Occipital lobe (tissue), 2 donors: ENCODE measurements around the gene CCDC134. TPM values are rescaled to one million over a fixed set of nuclear protein-coding genes. Genes with fewer than 3 reads are reported as not detected.

ENCODE experiments used
- DNase-seq: peaks from one replicate; lab custom pipeline; 2025; lab: John Stamatoyannopoulos, UW
- total RNA-seq: library from RNA; depleted of rRNA; stranded (reverse); fragments of >200 nt; gene quantifications from one replicate; pipeline ENCODE4 v1.2.3, GENCODE V29; 2014

The CCDC134 gene
- total RNA-seq, 1 donor from 2014 or later = 12.2 TPM

DNA sequence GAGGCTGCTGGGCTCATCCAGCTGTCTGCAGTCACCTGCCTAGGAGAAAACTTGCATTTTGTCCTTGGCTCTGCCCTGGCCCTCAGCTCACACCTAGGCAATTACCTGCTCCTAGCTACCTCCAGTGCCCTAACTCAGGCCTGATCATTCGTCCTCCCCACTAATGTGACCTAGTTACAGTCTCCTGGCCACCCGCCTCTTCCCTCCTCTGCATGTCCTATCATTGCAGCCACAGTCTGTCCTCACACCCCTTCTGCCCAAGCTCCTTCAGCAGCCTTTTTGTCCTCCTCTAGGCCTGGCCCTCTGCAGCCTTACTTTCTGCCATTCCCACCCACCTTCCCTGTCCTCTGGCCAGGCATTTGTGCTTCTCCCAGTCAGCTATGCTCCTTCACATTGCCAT lies 17.7 kb upstream of the CCDC134 start:
- DNase-seq = no peak

DNA sequence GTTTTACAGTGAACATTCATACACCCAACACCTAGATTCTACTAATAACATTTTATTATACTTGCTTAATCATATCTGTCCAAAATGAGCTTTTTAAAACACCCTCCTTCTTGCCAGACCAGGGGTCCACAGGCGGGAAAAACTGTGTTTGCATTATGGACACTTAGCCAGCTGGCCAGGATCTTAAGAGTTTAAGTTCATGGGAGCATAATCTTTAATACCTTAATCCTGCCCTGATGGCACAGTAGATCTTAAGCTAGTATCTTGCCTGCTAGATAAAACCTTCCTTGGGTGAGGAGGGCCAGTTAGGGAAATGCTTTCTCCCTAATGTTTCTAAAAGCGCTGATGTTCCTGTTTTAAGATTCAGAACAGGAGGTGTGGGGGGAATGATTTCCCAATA lies 13.1 kb upstream of the CCDC134 start:
- no peak for DNase-seq

- no peak for DNase-seq
Observed at GRCh38 chr22:41793871-41794270, 6.6 kb upstream of the CCDC134 start.

GRCh38 chr22:41798736-41799135 lies 1.7 kb upstream of the CCDC134 start:
- DNase-seq = no peak

DNA sequence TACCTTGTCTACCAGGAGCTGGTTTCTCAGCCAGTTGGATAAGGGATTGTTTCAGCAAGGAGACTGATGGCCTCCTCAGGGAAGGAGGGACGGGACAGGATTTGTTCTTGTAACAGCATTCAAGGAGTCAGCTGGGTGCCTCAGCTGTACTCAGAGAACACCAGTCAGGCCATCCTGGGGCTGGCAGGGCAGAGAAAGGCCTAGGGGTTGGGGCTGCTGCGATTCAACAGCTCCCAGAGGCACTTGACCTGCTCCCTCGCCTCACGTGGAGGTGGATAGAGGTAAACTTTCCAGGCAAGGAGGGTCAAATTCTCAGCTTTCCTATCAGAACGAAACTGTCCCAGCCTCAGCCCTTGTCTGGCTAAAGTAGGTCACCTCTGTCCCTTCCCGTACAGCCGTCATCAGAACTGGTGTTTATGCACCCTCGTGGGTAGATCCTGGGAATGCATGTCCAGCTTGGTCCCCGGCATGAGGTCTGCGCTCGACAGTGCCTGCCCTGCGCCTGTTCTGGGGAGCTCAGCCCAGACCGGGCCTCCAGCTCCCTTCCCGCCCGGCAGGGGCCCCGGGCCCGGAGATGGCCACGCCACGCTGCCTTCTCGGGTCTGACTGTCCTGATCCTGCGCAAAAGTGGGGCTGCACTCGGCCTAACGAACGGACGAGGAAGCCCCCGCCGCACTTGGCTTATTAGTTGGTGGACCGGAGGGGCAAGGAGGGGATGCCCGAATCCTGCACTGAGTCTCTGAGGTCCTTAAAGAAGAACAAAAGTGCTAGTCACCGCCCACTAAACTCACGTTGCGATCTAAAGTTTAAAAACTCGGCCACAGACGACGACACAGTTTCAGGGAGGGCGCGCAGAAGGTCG lies 762 bp upstream of the CCDC134 start:
- DNase-seq = peak; percentile 30

DNA sequence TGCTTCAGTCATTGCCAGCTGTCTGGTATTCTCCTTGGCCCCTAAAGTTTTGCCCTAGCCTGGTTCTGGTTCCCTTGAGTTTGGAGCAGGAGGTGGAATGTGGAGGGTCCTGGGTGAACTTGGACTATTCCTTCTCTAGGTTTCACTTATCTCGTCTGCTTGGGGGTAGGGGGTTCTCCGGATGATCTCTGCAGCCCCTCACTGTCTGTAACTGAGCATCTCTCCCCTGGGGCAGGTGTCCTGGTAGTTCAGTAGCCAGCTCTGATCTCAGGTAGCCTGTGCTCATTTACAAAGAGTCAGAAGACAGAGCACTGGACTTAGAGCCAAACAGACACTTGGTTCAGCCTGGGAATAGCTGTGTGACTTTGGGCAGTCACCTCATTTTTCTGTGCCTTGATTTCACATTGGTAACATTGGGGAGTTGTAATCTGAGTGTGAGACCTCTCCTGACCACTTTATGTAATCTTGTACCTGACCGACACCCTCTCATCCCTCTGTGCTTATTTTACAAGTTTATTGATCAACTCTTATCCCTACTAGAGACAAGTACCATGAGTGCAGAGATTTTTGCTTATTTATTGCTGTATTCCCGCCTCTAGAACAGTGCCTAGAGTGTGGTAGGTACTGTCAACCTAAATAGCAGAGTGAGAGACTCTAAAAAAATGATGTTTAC lies 804 bp downstream of the CCDC134 start:
- DNase-seq = no peak

DNA sequence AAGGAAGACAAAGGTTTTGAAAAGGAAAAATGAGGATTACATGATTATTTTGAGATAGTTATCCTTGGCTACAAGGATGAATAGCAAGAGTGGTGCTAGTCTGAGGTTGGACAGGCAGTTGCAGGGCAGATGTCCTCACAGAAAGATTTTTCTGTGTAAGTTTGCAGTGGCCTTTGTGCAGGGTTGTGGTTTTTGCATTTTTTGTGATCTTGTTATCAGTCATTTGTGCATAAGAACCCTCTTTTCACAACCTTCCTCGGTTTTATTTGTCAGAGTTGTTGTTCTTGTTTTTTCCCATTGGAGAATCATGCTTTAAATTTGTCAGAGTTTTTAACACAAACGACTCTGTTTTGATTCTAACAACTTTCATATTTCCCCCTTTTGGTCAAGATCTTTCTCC lies 1.4 kb downstream of the CCDC134 start:
- no peak for DNase-seq

GRCh38 chr22:41805639-41806038 lies 5.2 kb downstream of the CCDC134 start:
- no peak for DNase-seq

DNA sequence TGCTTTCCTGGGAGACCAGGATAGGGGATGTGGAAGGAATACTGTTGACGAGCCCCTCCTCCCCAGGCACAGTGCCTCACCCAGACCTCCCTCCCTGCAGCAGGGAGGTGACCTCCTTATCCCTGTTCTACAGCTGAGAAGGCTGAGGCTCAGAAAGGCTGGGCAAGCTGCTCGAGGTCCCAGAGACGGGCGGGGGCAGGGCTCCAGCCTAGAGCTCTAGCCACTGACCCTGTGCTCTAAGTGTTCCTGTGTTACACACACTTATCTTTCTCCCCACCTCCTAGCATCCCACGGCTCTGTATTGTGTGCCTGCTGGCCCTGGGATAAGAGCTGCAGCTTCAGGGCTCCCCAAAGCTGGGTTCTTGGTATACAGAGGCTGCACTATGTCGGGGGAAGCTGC lies 7.9 kb downstream of the CCDC134 start:
- DNase-seq = no peak

GRCh38 chr22:41810022-41810421 lies 9.5 kb downstream of the CCDC134 start:
- DNase-seq = no peak

- DNase-seq = no peak
Observed at GRCh38 chr22:41812805-41813545, 12.5 kb downstream of the CCDC134 start.

DNA sequence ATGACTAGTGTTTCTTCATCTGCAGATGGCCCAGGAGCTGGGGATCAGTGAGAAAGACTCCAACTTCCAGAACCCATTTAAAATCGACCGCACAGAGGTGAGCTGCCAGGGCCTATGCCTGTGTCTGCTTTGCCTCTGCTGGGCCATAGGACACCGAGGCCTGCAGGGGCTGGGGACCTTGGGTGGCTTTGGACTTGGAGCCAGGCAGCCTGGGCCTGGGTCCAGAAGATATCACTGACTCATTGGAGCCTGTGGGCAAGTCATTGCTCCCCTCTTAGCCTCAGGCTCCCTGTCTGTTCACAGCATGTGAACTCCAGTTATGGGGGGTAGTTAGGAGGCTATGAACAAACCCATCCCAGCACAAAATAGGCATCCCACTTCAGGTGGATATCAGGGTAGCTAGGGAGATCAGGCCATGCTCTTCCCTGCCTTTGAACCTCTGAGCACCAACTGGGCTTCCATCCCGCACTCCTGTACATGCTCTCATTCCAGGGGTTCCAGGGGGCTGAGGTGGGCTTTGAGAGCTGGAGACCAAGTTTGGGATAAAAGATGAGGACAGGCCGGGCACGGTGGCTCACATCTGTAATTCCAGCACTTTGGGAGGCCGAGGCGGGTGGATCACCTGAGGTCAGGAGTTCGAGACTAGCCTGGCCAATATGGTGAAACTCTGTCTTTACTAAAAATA lies 13.4 kb downstream of the CCDC134 start:
- DNase-seq = no peak

DNA sequence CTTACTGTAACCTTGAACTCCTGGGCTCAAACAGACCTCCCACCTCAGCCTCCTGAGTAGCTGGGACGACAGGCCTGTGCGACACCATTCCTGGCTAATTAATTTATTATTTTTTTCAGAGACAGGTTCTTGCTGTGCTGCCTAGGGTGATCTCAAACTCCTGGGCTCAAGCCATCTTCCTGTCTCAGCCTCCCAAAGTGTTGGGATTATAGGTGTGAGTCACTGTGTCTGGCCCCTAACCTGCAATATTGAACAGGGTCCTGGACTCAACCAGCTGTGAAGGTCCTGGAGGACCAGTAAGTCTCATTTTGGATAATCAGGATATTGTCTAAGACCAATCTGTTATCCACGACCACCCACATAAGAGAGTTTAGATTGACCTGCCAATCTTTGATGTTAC lies 15.2 kb downstream of the CCDC134 start:
- DNase-seq = no peak

DNA sequence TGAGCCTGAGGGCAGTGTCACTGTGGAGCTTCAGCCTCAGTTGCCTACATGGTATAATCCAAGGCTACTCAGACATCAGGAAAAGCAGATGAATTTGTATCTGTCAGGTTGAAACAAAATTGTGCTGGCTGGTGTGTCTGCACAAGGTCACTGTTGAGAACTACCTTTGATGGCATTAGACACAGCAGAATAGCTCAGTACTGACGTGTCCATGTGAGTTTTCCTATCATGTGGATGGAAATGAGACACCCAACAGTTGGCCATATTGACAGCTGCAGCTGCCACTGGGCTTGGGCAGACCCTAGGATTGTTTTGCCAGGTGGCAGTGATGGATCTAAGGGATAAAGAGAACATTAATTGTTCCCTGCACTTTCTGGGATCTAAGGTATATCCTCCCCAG lies 15.8 kb downstream of the CCDC134 start:
- DNase-seq = no peak

- DNase-seq = no peak
Observed at GRCh38 chr22:41816871-41817270, 16.4 kb downstream of the CCDC134 start.

GRCh38 chr22:41818011-41818410 lies 17.5 kb downstream of the CCDC134 start:
- DNase-seq = no peak

DNA sequence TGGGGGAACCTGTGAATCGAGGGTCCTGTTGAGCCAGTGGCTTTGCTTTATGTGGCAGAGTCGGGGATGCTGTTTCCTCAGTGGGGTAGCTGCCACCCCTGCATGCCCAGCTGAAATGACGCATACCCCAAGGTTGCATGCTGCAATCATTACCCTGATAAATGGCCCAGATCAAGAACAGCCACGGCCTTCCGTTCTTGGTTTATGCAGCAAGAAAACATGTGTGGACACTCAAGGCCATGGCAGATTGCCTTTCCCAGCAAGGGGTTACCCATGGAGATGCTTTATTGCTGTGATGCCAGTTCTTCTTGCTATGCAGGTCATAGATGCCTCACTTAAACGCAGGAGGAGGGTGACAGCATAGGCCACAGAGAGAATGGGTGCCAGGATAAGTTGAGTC lies 18.1 kb downstream of the CCDC134 start:
- no peak for DNase-seq

DNA sequence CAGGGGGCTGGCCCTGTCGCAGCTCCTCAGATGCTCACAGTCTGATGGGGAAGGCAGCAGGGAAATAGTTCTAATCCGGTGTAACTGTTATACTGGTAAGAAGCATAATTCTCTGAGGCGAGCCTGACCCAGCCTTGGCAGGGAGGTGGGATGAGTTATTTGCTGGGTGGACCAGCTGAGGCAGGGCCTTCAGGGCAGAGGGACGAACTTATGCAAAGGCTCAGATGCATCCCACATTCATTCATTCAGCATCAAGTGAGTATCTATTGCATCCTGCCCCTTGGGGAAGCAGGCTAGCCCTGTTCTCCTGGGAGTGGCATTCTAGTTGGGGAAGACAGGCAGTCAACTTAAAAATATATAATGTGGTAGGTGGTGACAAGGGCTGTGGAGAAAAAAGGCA lies 18.8 kb downstream of the CCDC134 start:
- DNase-seq = no peak

DNA sequence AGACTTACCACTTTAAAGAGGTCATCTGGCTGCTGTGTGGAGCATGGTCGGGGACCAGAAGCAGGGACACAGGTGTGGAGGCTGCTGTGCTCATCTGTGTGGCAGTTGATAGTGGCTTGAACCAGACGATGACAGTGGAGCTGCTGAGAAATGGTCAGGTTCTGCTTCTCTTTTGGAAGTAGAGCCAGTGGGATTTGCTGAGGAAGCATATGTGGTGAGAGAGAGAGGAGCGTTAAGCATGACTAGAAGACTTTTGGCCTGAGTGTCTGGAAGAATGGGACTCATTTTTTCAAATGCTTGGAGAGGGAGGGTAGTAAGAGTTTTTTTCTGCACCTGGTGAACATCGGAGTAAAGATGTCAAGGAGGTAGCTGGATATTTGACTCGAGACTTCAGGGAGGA lies 20.0 kb downstream of the CCDC134 start:
- DNase-seq = no peak

- no peak for DNase-seq
Observed at GRCh38 chr22:41821471-41822316, 21.2 kb downstream of the CCDC134 start.
